Calu3 (cell line): Measurements from ENCODE around the gene QPCT. TPM values are rescaled to one million over a fixed set of nuclear protein-coding genes. Genes with fewer than 3 reads are reported as not detected.

Experiments used
- BruUV-seq: library from RNA; stranded (reverse); fragments of 400-500 nt; replicated peaks from 2 replicates; lab custom pipeline; 2021; lab: Mats Ljungman, UMichigan
- CTCF ChIA-PET: fragments of 300-600 bp; sonication (Branson Sonifier 250); formaldehyde crosslinking; loops from one replicate; lab custom pipeline; 2022; ENCODE audit warnings: antibody characterized with exemption; lab: Charles Lee
- DNase-seq: peaks from one replicate; pipeline ENCODE4 v3.0.0; 2022
- H3K27ac Mint-ChIP-seq: one replicate; pipeline ENCODE4 v1.8.0; 2022; ENCODE audit warnings: mixed read lengths; ENCODE audit not compliant: unreplicated experiment
- H3K27me3 Mint-ChIP-seq: one replicate; pipeline ENCODE4 v1.8.0; 2022; ENCODE audit warnings: mixed read lengths; ENCODE audit not compliant: unreplicated experiment
- H3K36me3 Mint-ChIP-seq: one replicate; pipeline ENCODE4 v1.8.0; 2022; ENCODE audit warnings: mild to moderate bottlenecking, moderate library complexity, mixed read lengths; ENCODE audit not compliant: insufficient read depth, unreplicated experiment
- H3K4me1 Mint-ChIP-seq: one replicate; pipeline ENCODE4 v1.8.0; 2022; ENCODE audit warnings: mild to moderate bottlenecking, low read depth, mixed read lengths; ENCODE audit not compliant: unreplicated experiment
- H3K4me3 Mint-ChIP-seq: one replicate; pipeline ENCODE4 v1.8.0; 2022; ENCODE audit warnings: mild to moderate bottlenecking, low read depth, moderate library complexity, mixed read lengths; ENCODE audit not compliant: unreplicated experiment
- H3K9me3 Mint-ChIP-seq: one replicate; pipeline ENCODE4 v1.8.0; 2022; ENCODE audit warnings: low read depth, mixed read lengths; ENCODE audit not compliant: unreplicated experiment
- CTCF ChIP-seq: fragments of 200-600 bp; IDR thresholded peaks from one replicate; pipeline ENCODE4 v1.8.0; 2022; ENCODE audit warnings: antibody characterized with exemption; ENCODE audit not compliant: unreplicated experiment
- intact Hi-C: fragments of 100-400 bp; cut with micrococcal nuclease; formaldehyde crosslinking; loops from one replicate; pipeline ENCODE4 v1.10.0; 2022; ENCODE audit not compliant: unreplicated experiment
- total RNA-seq: library from RNA; stranded (reverse); gene quantifications from 2 replicates; pipeline ENCODE4 v1.2.3, GENCODE V29; 2022

QPCT gene
- total RNA-seq, 1 experiment from 2014 or later, result 8.9 TPM

- DNase-seq, result no peak
- Mint-ChIP-seq H3K4me3 (no peak overlapping the region), H3K9me3 (no peaks in the 10 kb centered on the region), H3K36me3 (no peaks in the 10 kb centered on the region), H3K4me1 (no peaks in the 10 kb centered on the region), H3K27ac (no peak overlapping the region), H3K27me3 (no peaks in the 10 kb centered on the region)
- no peak for TF ChIP-seq CTCF
- intact Hi-C loops, result no loop called here
- CTCF ChIA-PET, result no interaction called here
- no TSS peak for BruUV-seq
Measured at GRCh38 chr2:37367984-37368383, 23.6 kb downstream of the QPCT start.

GRCh38 chr2:37370666-37371065 is 26.2 kb downstream of the QPCT start:
- no peaks in the 10 kb centered on the region for H3K36me3 Mint-ChIP-seq

GRCh38 chr2:37372000-37372399 is 27.6 kb downstream of the QPCT start:
- H3K9me3 Mint-ChIP-seq, result no peaks in the 10 kb centered on the region
- BruUV-seq, result no TSS peak
- H3K27me3 Mint-ChIP-seq, result no peaks in the 10 kb centered on the region

More at GRCh38 chr2:37370666-37371065, 26.2 kb downstream of the QPCT start:
- Mint-ChIP-seq H3K27me3 (no peaks in the 10 kb centered on the region), H3K4me1 (no peaks in the 10 kb centered on the region), H3K4me3 (no peak overlapping the region), H3K27ac (no peak overlapping the region), H3K9me3 (no peaks in the 10 kb centered on the region)
- TF ChIP-seq CTCF, result no peak
- BruUV-seq, result no TSS peak
- intact Hi-C loops, result no loop called here
- CTCF ChIA-PET, result no interaction called here
- no peak for DNase-seq

GRCh38 chr2:37375741-37376288 is 31.4 kb downstream of the QPCT start:
- Mint-ChIP-seq H3K4me1 (no peaks in the 10 kb centered on the region), H3K4me3 (no peak overlapping the region), H3K27ac (no peak overlapping the region), H3K9me3 (no peaks in the 10 kb centered on the region), H3K27me3 (no peaks in the 10 kb centered on the region), H3K36me3 (no peaks in the 10 kb centered on the region)
- CTCF ChIA-PET, result no interaction called here
- no peak for TF ChIP-seq CTCF
- intact Hi-C loops, result no loop called here
- no peak for DNase-seq
- no TSS peak for BruUV-seq

More at GRCh38 chr2:37372000-37372399, 27.6 kb downstream of the QPCT start:
- intact Hi-C loops, result no loop called here
- no peak for DNase-seq
- no peak for TF ChIP-seq CTCF
- no peak overlapping the region for H3K27ac Mint-ChIP-seq
- H3K4me1 Mint-ChIP-seq, result no peaks in the 10 kb centered on the region
- CTCF ChIA-PET, result no interaction called here
- no peak overlapping the region for H3K4me3 Mint-ChIP-seq
- no peaks in the 10 kb centered on the region for H3K36me3 Mint-ChIP-seq
